A673 (cell line): Measurements from ENCODE around the gene FGF22. TPM values are rescaled to one million over a fixed set of nuclear protein-coding genes. Genes with fewer than 3 reads are reported as not detected.
A peak's percentile ranks its signal among the peaks of the same experiment; 100 is the strongest.

Source experiments
- BruUV-seq: library from RNA; stranded (reverse); fragments of 400-500 nt; replicated peaks from 2 replicates; lab custom pipeline; 2021; lab: Mats Ljungman, UMichigan
- CTCF ChIA-PET: fragments of 300-600 bp; sonication (Branson Sonifier 250); formaldehyde crosslinking; loops from one replicate; lab custom pipeline; 2022; ENCODE audit warnings: antibody characterized with exemption; lab: Charles Lee
- POLR2A ChIA-PET: fragments of 300-600 bp; sonication (Branson Sonifier 250); formaldehyde crosslinking; loops from one replicate; lab custom pipeline; 2022; ENCODE audit warnings: antibody characterized with exemption; ENCODE audit not compliant: low non-redundant PET; lab: Charles Lee
- DNase-seq: peaks from one replicate; pipeline ENCODE4 v3.0.0-alpha.2; 2015; ENCODE audit warnings: low spot score
- H3K27ac ChIP-seq: fragments of 200-600 bp; sonication (generic); 2 replicates; pipeline ENCODE4 v1.5.1; 2016; ENCODE audit warnings: mixed run types, low read depth, mild to moderate bottlenecking, mixed read lengths, antibody characterized with exemption, low read length; ENCODE audit not compliant: poor library complexity, severe bottlenecking
- H3K27me3 ChIP-seq: fragments of 200-600 bp; sonication (generic); replicated peaks from 2 replicates; pipeline ENCODE4 v1.6.1; 2017; ENCODE audit warnings: mixed run types, low read depth, mild to moderate bottlenecking, mixed read lengths, antibody characterized with exemption, low read length; ENCODE audit not compliant: insufficient read depth, poor library complexity
- H3K36me3 ChIP-seq: fragments of 200-600 bp; sonication (generic); 2 replicates; pipeline ENCODE4 v1.6.1; 2016; ENCODE audit warnings: mixed run types, mild to moderate bottlenecking, mixed read lengths, antibody characterized with exemption, low read length; ENCODE audit not compliant: insufficient read depth, poor library complexity, severe bottlenecking
- H3K4me1 ChIP-seq: fragments of 200-600 bp; sonication (generic); 2 replicates; pipeline ENCODE4 v1.6.1; 2017; ENCODE audit warnings: mixed run types, mild to moderate bottlenecking, mixed read lengths, antibody characterized with exemption, low read length; ENCODE audit not compliant: insufficient read depth, poor library complexity, severe bottlenecking
- H3K4me3 ChIP-seq: fragments of 200-600 bp; sonication (generic); 2 replicates; pipeline ENCODE4 v1.5.1; 2016; ENCODE audit warnings: low read depth, mixed run types, mild to moderate bottlenecking, mixed read lengths, low read length; ENCODE audit not compliant: poor library complexity, severe bottlenecking
- H3K9me3 ChIP-seq: fragments of 200-600 bp; sonication (generic); 2 replicates; pipeline ENCODE4 v1.6.1; 2016; ENCODE audit warnings: mixed run types, low read depth, mild to moderate bottlenecking, mixed read lengths, antibody characterized with exemption, low read length; ENCODE audit not compliant: poor library complexity, severe bottlenecking
- CTCF ChIP-seq: fragments of 300-800, 200-600 bp; sonication (generic); conservative IDR thresholded peaks from 2 replicates; pipeline ENCODE4 v1.5.1; 2017; ENCODE audit warnings: low read depth, mild to moderate bottlenecking, antibody characterized with exemption, low read length, moderate library complexity, mixed read lengths
- EZH2 ChIP-seq: fragments of 200-600 bp; sonication (generic); IDR thresholded peaks from 2 replicates; pipeline ENCODE4 v1.6.1; 2017; ENCODE audit warnings: borderline replicate concordance, low read depth, mild to moderate bottlenecking, mixed read lengths, antibody characterized with exemption, low read length; ENCODE audit not compliant: poor library complexity, severe bottlenecking
- intact Hi-C: fragments of 100-400 bp; cut with micrococcal nuclease; formaldehyde crosslinking; loops from one replicate; pipeline ENCODE4 v1.10.0; 2022; ENCODE audit not compliant: unreplicated experiment
- total RNA-seq: library from RNA; stranded (reverse); gene quantifications from 2 replicates; pipeline ENCODE4 v1.2.3, GENCODE V29; 2021

FGF22 gene
- total RNA-seq, 1 experiment from 2014 or later = 0.19 TPM

- H3K9me3 ChIP-seq = no peaks in the 10 kb centered on the region
- no peak for DNase-seq
- intact Hi-C loops = no loop called here
- CTCF ChIA-PET = no interaction called here
- POLR2A ChIA-PET = no interaction called here
- H3K27ac ChIP-seq = no peak overlapping the region
- no peaks in the 10 kb centered on the region for H3K27me3 ChIP-seq
- peak overlapping the region; percentile 53 for H3K4me3 ChIP-seq
- H3K36me3 ChIP-seq = no peaks in the 10 kb centered on the region
- no peaks in the 10 kb centered on the region for H3K4me1 ChIP-seq
- BruUV-seq = no TSS peak
- TF ChIP-seq EZH2 (no peak), CTCF (no peak)
Measured at GRCh38 chr19:638906-639252, 800 bp upstream of the FGF22 start.

GRCh38 chr19:640161-640558, 481 bp downstream of the FGF22 start:
- Histone ChIP-seq H3K4me1 (no peaks in the 10 kb centered on the region), H3K36me3 (no peaks in the 10 kb centered on the region), H3K9me3 (no peaks in the 10 kb centered on the region), H3K27me3 (no peaks in the 10 kb centered on the region), H3K27ac (no peak overlapping the region), H3K4me3 (peak overlapping the region; percentile 53)
- no peak for DNase-seq
- TF ChIP-seq CTCF (no peak), EZH2 (no peak)
- ChIA-PET CTCF (no interaction called here), POLR2A (no interaction called here)
- intact Hi-C loops = no loop called here
- BruUV-seq = no TSS peak

- CTCF ChIA-PET = no interaction called here
Measured at GRCh38 chr19:640606-641189, 1.0 kb downstream of the FGF22 start.

More at GRCh38 chr19:640606-641189, 1.0 kb downstream of the FGF22 start:
- peaks cover 4% of the 10 kb centered on the region for H3K36me3 ChIP-seq
- H3K9me3 ChIP-seq = no peaks in the 10 kb centered on the region
- intact Hi-C loops = no loop called here
- H3K4me3 ChIP-seq = no peak overlapping the region
- TF ChIP-seq EZH2 = no peak
- no peak for TF ChIP-seq CTCF
- no peaks in the 10 kb centered on the region for H3K4me1 ChIP-seq
- DNase-seq = no peak
- POLR2A ChIA-PET = no interaction called here
- H3K27ac ChIP-seq = no peak overlapping the region
- no TSS peak for BruUV-seq
- H3K27me3 ChIP-seq = no peaks in the 10 kb centered on the region
